Hepatic stellate cell (primary cell): Measurements from ENCODE around the gene SHROOM4.

Experiments used
- DNase-seq: peaks from one replicate; pipeline ENCODE4 v3.0.0; 2011; ENCODE audit warnings: low spot score

Gene SHROOM4

GRCh38 chrX:50707955-50708699 lies 105.9 kb downstream of the SHROOM4 start:
- DNase-seq: no peak

GRCh38 chrX:50707405-50707804 lies 106.6 kb downstream of the SHROOM4 start:
- DNase-seq: no peak

DNA sequence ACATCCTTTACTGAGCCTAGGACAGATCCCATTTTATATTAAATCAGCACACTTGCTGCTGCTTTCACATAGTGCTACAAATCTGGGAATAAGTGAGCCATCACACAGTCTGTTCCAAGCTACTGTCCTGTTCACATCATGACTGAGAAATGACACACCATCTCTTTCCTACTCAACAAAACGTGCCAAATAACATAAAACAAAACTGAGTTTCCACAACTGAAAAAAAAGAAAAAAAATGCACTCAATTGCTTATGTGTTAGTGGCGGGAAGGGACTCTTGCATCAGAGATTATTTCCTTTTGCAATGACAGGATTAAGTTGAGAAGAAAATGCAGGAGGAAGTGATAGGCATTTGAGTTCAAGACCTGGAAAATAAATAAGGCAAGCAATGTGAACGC lies 109.0 kb downstream of the SHROOM4 start:
- DNase-seq: no peak

- DNase-seq: no peak
Observed at GRCh38 chrX:50704360-50704759, 109.6 kb downstream of the SHROOM4 start.

GRCh38 chrX:50700921-50701320 lies 113.1 kb downstream of the SHROOM4 start:
- no peak for DNase-seq

DNA sequence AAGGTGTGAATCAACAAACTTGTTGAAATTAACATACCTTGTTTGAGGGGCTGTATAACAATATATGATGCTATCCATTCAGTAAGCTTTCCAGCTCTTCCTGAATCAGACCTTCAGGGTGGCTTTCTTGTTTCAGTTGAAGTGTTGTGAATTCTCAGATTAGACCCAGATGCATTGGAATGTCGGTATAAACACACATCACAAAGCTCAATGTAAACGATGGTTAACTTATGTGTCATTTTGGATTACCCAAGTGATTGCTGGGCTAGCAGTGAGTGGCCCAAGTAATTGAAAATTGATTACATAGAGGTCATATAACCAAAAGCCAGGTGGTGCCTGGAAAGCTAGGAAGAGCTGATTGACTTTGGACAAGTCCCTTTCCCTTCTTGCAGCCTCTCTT lies 115.0 kb downstream of the SHROOM4 start:
- DNase-seq: no peak

GRCh38 chrX:50697691-50698090 lies 116.3 kb downstream of the SHROOM4 start:
- DNase-seq: peak; percentile 17

DNA sequence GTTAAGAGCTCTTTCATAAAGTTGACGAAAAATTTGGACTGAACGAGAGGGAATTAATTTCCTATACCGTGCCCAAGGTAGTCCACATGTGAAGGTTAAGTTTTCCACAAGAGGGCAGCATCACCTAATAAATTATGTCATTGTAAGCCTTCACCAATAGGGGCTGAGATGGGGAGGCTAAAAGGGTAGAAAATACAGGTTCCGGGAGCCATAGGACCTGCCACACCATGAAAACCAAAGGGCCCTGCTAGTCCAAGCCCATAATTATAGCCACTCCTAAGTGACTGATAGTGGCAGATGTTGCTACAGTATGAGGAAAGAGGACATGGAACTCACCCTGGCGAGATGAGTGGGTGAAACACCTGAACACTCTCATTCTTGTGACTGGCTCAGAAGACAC lies 122.2 kb downstream of the SHROOM4 start:
- DNase-seq: peak; percentile 22

- no peak for DNase-seq
Observed at GRCh38 chrX:50684871-50685270, 129.1 kb downstream of the SHROOM4 start.

- DNase-seq: no peak
Observed at GRCh38 chrX:50680990-50681389, 133.0 kb downstream of the SHROOM4 start.

DNA sequence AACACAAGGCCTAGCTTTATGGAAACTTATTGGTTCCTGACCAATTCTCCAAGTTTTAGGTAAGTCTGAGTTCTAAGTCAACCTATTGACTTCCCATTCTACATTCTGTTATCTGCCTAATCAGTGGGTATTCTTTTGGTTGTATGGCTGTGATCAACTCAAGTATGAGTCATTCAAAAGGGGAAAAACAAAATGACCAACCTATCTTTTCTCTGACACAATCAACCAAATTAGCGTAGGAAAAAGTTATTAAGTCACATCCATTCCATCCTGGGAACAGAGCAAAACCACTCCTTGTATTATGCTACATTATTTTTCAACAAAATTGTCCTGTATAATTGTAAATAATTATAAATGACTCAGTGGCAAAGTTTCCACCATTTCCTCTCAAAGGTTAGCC lies 136.2 kb downstream of the SHROOM4 start:
- no peak for DNase-seq

DNA sequence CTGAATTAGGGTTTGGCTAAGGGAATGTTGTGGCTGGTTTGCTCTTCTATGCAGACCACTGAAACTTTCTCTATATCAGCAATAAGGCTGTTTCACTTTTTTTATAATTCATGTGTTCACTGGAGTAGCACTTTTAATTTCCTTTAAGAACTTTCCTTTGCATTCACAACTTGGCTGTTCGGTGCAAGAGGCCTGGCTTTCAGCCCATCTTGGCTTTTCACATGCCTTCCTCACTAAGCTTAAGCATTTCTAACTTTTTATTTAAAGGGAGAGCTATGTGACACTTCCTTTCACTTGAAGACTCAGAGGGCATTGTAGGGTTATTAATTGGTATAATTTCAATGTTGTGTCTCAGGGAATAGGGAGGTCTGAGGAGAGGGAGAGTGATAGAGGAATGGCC lies 142.3 kb downstream of the SHROOM4 start:
- no peak for DNase-seq

DNA sequence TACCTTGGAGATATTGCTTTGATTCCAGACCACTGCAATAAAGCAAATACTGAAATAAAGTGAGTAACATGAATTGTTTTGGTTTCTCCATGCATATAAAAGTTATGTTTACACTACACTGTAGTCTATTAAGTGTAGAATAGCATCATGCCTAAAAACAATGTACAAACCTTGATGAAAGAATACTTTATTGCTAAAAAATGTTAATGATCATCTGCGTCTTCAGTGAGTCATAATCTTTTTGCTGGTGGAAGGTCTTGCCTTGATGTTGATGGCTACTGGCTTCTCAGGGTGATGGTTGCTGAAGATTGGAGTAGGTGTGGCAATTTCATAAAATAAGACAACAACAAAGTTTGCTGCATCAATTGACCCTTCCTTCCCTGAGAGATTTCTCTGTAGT lies 145.1 kb downstream of the SHROOM4 start:
- DNase-seq: no peak

- no peak for DNase-seq
Observed at GRCh38 chrX:50648156-50648555, 165.8 kb downstream of the SHROOM4 start.

- no peak for DNase-seq
Observed at GRCh38 chrX:50644496-50644895, 169.5 kb downstream of the SHROOM4 start.

GRCh38 chrX:50643525-50644137 lies 170.4 kb downstream of the SHROOM4 start:
- DNase-seq: no peak

DNA sequence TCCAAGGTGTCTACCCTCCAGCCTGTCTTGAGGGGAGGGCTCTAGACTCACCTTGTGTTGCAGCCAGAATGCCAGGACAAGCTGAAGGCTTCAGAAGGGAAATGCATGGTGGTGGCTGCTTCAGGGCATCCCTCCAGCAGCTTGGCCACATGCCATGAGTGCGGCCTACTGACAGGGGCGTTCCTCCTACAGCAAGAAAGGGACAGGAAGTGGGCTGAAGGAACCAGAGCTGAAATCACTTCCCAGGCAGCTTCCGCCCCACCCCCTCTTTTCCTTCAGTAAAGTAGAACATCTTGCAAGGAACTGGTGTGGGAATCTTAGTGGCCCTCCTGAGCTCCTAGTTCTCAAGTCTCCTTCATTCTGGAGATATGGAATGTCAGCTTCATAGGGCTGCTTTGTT lies 175.9 kb downstream of the SHROOM4 start:
- DNase-seq: no peak

- DNase-seq: no peak
Observed at GRCh38 chrX:50635817-50636365, 178.1 kb downstream of the SHROOM4 start.

- no peak for DNase-seq
Observed at GRCh38 chrX:50635162-50635561, 178.8 kb downstream of the SHROOM4 start.

DNA sequence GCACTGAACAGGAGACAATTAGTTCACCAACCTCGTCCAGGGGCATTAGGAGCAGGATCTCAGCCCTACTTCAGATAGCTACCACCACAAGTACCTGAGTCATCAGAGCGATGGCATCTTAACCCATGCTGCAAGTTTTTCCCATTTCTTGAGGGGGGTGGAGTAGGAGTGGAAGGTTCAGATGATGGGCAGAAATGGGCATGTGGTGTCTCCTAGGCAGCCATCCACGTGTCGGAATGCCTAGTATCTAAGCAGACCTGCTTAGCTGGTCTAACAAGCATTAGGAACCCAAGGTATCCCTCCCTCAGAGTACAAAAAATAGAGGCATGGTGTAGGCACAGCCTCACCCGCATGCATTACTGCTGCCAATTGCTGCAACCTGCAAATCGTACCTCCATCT lies 184.2 kb downstream of the SHROOM4 start:
- no peak for DNase-seq

DNA sequence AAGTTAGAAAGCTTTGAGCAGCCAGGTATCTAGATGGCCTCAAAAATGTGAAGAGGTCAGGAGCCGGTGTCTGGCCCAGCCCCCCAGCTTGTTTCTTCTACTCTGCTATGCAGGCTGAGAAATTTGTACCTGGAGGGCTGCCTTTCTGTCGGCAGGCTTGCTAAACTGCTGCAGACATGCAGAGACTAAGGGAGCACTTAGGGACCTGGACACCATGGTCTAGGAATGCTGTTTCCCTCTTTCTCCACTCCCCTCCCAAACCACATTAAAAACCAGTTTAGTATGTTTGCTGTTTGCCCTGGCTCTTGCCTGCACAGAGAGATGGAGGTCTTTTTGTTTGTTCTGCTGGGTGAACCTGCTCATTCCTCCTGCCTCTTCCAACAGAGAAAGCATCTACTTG lies 186.3 kb downstream of the SHROOM4 start:
- DNase-seq: no peak

DNA sequence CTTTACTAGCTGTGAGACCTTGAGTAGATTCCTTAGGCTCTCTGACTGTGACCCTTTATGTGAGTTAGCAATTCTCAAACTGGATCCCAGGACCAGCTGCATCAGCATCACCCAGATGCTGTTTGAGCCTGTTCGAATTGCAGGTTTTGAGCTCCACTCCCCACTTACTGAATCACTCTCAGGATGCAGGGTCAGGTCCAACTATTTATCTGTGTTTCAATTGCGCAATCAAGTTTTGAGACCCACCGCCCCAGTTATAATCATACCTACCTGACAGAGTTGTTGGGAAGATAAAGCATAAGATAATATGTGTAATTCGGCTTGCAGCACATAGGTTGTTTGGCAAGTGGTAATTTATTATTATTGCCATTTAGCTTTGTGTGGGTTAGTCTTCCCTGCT lies 187.6 kb downstream of the SHROOM4 start:
- DNase-seq: no peak

DNA sequence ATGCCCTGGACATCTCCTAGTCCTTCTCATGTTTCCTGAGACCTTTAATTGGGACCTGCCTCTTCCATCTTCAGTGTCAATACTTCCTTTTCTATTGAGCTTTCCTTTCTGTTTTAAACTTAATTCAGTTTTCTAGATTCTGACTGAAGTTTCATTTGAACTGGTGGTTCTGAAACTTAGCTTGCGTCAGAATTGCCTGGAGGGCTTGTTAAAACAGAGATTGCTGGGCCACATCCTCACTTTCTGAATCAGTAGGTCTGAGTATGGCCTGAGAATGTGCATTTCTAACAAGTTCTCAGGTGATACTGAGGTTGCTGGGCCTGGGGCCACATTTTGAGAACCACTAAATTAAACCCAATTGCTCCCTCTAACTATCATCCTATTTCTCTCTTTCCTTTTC lies 191.2 kb downstream of the SHROOM4 start:
- DNase-seq: no peak
